Measurements from ENCODE around the gene CASQ1. TPM values are rescaled to one million over a fixed set of nuclear protein-coding genes. Genes with fewer than 3 reads are reported as not detected.

Gene CASQ1
- total and polyA plus RNA-seq, 2 of the 13 experiments (the other 11 are each of a cell fraction or from before 2014, with no cell fraction given) = 0.09 to 0.20 TPM

GRCh38 chr1:160205242-160206035, 15.1 kb downstream of the CASQ1 start, which contains the start of gene PEA15 (continued):
- peak; percentile 62; the same call in 1 of the 2 replicates for TF ChIP-seq NR0B2 (CRISPR knock-in tag; IDR thresholded peaks at IDR 0.05)
- no peak for TF ChIP-seq ZNF431 (CRISPR knock-in tag; IDR thresholded peaks at IDR 0.05; ENCODE audit: borderline replicate concordance, low read depth)
- no peak for TF ChIP-seq ZNF878 (CRISPR knock-in tag; IDR thresholded peaks at IDR 0.05)
- TF ChIP-seq MXD4 (CRISPR knock-in tag; IDR thresholded peaks at IDR 0.05) = 0 out of 2 replicates have a peak, but pooled peaks have one; percentile 39
- 0 out of 2 replicates have a peak, but pooled peaks have one; percentile 30 for TF ChIP-seq TBX2 (CRISPR knock-in tag; IDR thresholded peaks at IDR 0.05; ENCODE audit: borderline replicate concordance)
- 0 out of 2 replicates have a peak, but pooled peaks have one; percentile 21 for TF ChIP-seq AKAP8 (CRISPR knock-in tag; IDR thresholded peaks at IDR 0.05)
- TF ChIP-seq ZBTB42 (CRISPR knock-in tag; IDR thresholded peaks at IDR 0.05) = 0 out of 2 replicates have a peak, but pooled peaks have one; percentile 54
- TF ChIP-seq ZNF441 (CRISPR knock-in tag; IDR thresholded peaks at IDR 0.05; ENCODE audit: borderline replicate concordance) = peak; percentile 69; the same call in 1 of the 2 replicates
- TF ChIP-seq SUZ12 (IDR thresholded peaks at IDR 0.05; ENCODE audit: low read depth, low read length) = no peak
- TF ChIP-seq AGO1 (IDR thresholded peaks at IDR 0.05; ENCODE audit: low read depth, low read length, poor library complexity, severe bottlenecking) = peak; percentile 19
- TF ChIP-seq ZNF891 (CRISPR knock-in tag; IDR thresholded peaks at IDR 0.05) = peak; percentile 56; the same call in 1 of the 2 replicates
- TF ChIP-seq STAT5B (CRISPR knock-in tag; IDR thresholded peaks at IDR 0.05) = no peak
- no peak for TF ChIP-seq SNAI1 (CRISPR knock-in tag; IDR thresholded peaks at IDR 0.05; ENCODE audit: borderline replicate concordance)
- 0 out of 2 replicates have a peak, but pooled peaks have one; percentile 35 for TF ChIP-seq ZNF605 (CRISPR knock-in tag; IDR thresholded peaks at IDR 0.05)
- no peak for TF ChIP-seq CAMTA2 (CRISPR knock-in tag; IDR thresholded peaks at IDR 0.05; ENCODE audit: borderline replicate concordance)
- 0 out of 2 replicates have a peak, but pooled peaks have one; percentile 27 for TF ChIP-seq ZBTB7A (CRISPR knock-in tag; IDR thresholded peaks at IDR 0.05)
- no peak for TF ChIP-seq ADNP (CRISPR knock-in tag; IDR thresholded peaks at IDR 0.05)
- TF ChIP-seq NFRKB (IDR thresholded peaks at IDR 0.05) = no peak
- TF ChIP-seq FOXA3 (CRISPR knock-in tag; IDR thresholded peaks at IDR 0.05) = no peak
- TF ChIP-seq ZNF326 (CRISPR knock-in tag; IDR thresholded peaks at IDR 0.05; ENCODE audit: borderline replicate concordance) = no peak
- TF ChIP-seq PRDM4 (CRISPR knock-in tag; IDR thresholded peaks at IDR 0.05; ENCODE audit: borderline replicate concordance) = no peak
- TF ChIP-seq ZBTB38 (CRISPR knock-in tag; IDR thresholded peaks at IDR 0.05) = peak; percentile 26; the same call in 1 of the 2 replicates
- TF ChIP-seq ZXDC (CRISPR knock-in tag; IDR thresholded peaks at IDR 0.05) = 0 out of 2 replicates have a peak, but pooled peaks have one; percentile 66
- TF ChIP-seq ZNF724P (CRISPR knock-in tag; IDR thresholded peaks at IDR 0.05; ENCODE audit: borderline replicate concordance) = peak; percentile 63; the same call in 1 of the 2 replicates

Measured in HepG2 (cell line).